HG03558 (cell line): ENCODE results near the gene ATP2B3.

ENCODE experiments used
- ATAC-seq: cut with Tn5 transposase; IDR thresholded peaks from one replicate; pipeline ENCODE4 v1.9.1; 2021; ENCODE audit warnings: moderate number of reproducible peaks; ENCODE audit not compliant: unreplicated experiment; ENCODE audit errors: extremely low read depth

ATP2B3 gene

DNA sequence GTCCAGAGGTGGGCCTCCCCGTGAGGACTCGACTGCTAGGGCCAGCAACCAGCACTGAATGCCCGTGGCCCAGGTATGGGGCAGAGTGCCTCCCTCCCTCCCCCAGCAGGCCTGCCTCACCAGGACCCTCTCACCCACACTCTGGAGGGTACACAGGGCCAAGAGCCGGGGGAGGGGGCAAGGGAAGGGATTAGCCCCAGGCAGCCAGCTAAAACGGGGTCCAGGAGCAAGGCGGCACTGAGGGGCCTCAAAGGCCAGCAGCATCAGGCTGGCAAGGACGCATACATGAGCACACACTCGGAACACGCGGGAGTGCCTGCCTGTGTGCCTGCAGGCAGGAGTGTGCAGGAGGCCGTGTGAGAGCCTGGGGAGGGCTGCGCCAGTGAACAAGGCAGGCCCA, 111.2 kb downstream of the ATP2B3 start:
- ATAC-seq, result no peak

DNA sequence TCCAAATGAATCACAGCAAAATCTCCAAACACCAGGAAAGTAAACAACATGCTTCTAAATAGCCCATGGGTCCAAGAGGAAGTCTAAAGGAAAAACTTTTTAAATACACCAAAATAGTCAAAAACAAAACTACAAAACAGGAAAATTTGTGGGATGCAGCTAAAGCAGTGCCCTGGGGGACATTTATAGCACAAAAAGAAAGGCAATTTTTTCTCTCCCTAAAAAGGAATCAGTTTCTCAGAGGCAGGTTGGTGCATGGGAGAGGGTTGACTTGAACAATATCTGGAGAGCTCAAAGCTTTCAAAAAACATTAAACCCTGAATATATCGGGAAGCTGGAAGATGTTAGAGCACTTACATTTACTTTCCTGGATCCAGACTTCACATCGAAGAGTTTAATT, 113.9 kb downstream of the ATP2B3 start:
- no peak for ATAC-seq

DNA sequence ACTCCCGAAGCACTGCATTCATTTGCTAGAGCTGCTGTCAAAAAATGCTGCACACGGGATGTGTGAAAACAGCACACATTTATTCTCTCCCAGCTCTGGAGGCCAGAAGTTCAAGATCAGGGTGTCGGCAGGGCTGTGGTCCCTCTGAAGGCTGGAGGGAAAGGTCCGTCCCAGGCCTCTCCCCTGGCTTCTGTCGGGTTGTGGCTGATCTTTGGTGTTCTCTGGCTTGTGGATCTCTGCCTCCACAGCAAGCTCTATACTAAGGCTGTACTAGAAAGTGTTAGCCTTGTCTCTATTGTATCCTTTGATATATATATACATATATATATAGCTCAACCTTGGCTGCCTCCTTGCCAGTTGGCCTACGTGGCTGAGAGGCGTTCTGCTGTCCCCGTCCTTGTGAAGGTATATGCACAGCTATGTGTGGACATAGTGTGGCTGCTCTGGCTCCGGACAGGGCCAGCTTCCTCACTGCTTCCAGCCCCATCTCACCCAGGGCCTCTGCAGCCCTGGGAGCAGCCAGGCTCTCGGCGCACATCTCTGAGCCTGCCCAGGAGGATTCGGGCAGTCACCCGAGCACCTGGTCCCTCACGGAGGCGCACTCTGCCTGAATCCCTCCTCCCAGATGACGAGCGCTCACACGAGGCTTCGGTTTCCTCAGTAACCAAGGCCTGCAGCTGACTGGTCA, 114.6 kb downstream of the ATP2B3 start:
- no peak for ATAC-seq
